Activated CD8-positive, alpha-beta memory T cell treated with anti-CD3 and anti-CD28 coated beads, Interleukin-2, amount 50 U/mL, for 24 hours (primary cell): Measurements from ENCODE around the gene CTRB2.

ENCODE experiments used
- DNase-seq: peaks from one replicate; pipeline ENCODE4 v3.0.0-alpha.2; 2020; ENCODE audit errors: extremely low read depth

The CTRB2 gene

GRCh38 chr16:75206749-75207451 lies at the start of gene CTRB2:
Gene CTRB2, minus strand, starts transcription at chr16:75207161. Its CDS starts 20 bp downstream, at chr16:75207141.
- DNase-seq, result no peak

GRCh38 chr16:75256059-75256571 lies 49.2 kb upstream of the CTRB2 start:
- no peak for DNase-seq

GRCh38 chr16:75254359-75254837 lies 47.4 kb upstream of the CTRB2 start:
- DNase-seq, result no peak

GRCh38 chr16:75252946-75253911 lies 46.3 kb upstream of the CTRB2 start:
- no peak for DNase-seq

- no peak for DNase-seq
Measured at GRCh38 chr16:75252049-75252864, 45.3 kb upstream of the CTRB2 start.

- no peak for DNase-seq
Measured at GRCh38 chr16:75251280-75252048, 44.5 kb upstream of the CTRB2 start, which contains the start of gene BCAR1. Gene BCAR1, minus strand, starts transcription at chr16:75251624. Its CDS starts 142 bp downstream, at chr16:75251482.

- no peak for DNase-seq
Measured at GRCh38 chr16:75250809-75251279, 43.9 kb upstream of the CTRB2 start.

- no peak for DNase-seq
Measured at GRCh38 chr16:75250089-75250808, 43.3 kb upstream of the CTRB2 start.

GRCh38 chr16:75249441-75249840 lies 42.5 kb upstream of the CTRB2 start:
- no peak for DNase-seq

GRCh38 chr16:75248536-75249380 lies 41.8 kb upstream of the CTRB2 start:
- DNase-seq, result no peak

GRCh38 chr16:75248142-75248535 lies 41.2 kb upstream of the CTRB2 start:
- DNase-seq, result no peak

- DNase-seq, result no peak
Measured at GRCh38 chr16:75247249-75247648, 40.3 kb upstream of the CTRB2 start.

GRCh38 chr16:75246504-75247205 lies 39.7 kb upstream of the CTRB2 start:
- DNase-seq, result no peak

- no peak for DNase-seq
Measured at GRCh38 chr16:75244844-75245758, 38.1 kb upstream of the CTRB2 start.

GRCh38 chr16:75244225-75244809 lies 37.4 kb upstream of the CTRB2 start:
- no peak for DNase-seq

- DNase-seq, result no peak
Measured at GRCh38 chr16:75243667-75244224, 36.8 kb upstream of the CTRB2 start.
